Fibroblast of skin of abdomen (primary cell): Measurements from ENCODE around the gene GALR2. TPM values are rescaled to one million over a fixed set of nuclear protein-coding genes. Genes with fewer than 3 reads are reported as not detected.
"Not testable (repeated sequence)": the region's sequence is repeated elsewhere in the genome, so short reads cannot be mapped to it uniquely, and the experiment has no call there.

Source experiments
- DNase-seq: peaks from one replicate; pipeline ENCODE4 v3.0.0-alpha.2; 2013
- polyA plus RNA-seq, 2 experiments: library from polyadenylated mRNA; unstranded; fragments of 120-200 nt; gene quantifications; one replicate each; pipeline ENCODE4 v1.2.1, GENCODE V29; 2013; ENCODE audit not compliant: insufficient read length in 2 of 2

The GALR2 gene
- polyA plus RNA-seq (2013, experiment 1 of 2; ENCODE audit: insufficient read length): not detected
- not detected for polyA plus RNA-seq (2013, experiment 2 of 2; ENCODE audit: insufficient read length)

- no peak for DNase-seq
Measured at GRCh38 chr17:76074390-76075363, at the start of gene GALR2. TSS of gene GALR2 (plus strand) at chr17:76074781. CDS start at chr17:76074884, 103 bp downstream.

GRCh38 chr17:76025294-76025693 lies 49.3 kb upstream of the GALR2 start:
- DNase-seq: no peak

GRCh38 chr17:76026714-76027158 lies 47.8 kb upstream of the GALR2 start:
- DNase-seq: no peak

- DNase-seq: no peak
Measured at GRCh38 chr17:76027159-76027839, 47.3 kb upstream of the GALR2 start, which contains the start of gene EVPL. TSS of gene EVPL (minus strand) at chr17:76027306. CDS start at chr17:76027198, 108 bp downstream.

GRCh38 chr17:76032073-76032779 lies 42.4 kb upstream of the GALR2 start:
- DNase-seq: no peak

- no peak for DNase-seq
Measured at GRCh38 chr17:76032780-76033108, 41.8 kb upstream of the GALR2 start.

- no peak for DNase-seq
Measured at GRCh38 chr17:76033139-76033538, 41.4 kb upstream of the GALR2 start.

GRCh38 chr17:76034428-76035350 lies 39.9 kb upstream of the GALR2 start:
- no peak for DNase-seq

GRCh38 chr17:76036497-76037261 lies 37.9 kb upstream of the GALR2 start:
- no peak for DNase-seq

GRCh38 chr17:76038050-76038449 lies 36.5 kb upstream of the GALR2 start:
- no peak for DNase-seq

GRCh38 chr17:76039121-76039520 lies 35.5 kb upstream of the GALR2 start:
- DNase-seq: peak; percentile 29

GRCh38 chr17:76040376-76040775 lies 34.2 kb upstream of the GALR2 start:
- no peak for DNase-seq

- not testable (repeated sequence) for DNase-seq
Measured at GRCh38 chr17:76042868-76043267, 31.7 kb upstream of the GALR2 start.

- not testable (repeated sequence) for DNase-seq
Measured at GRCh38 chr17:76044475-76045007, 30.0 kb upstream of the GALR2 start.

GRCh38 chr17:76046064-76046463 lies 28.5 kb upstream of the GALR2 start:
- DNase-seq: no peak

- no peak for DNase-seq
Measured at GRCh38 chr17:76048025-76048605, 26.5 kb upstream of the GALR2 start.

GRCh38 chr17:76048711-76049110 lies 25.9 kb upstream of the GALR2 start:
- peak; percentile 31 for DNase-seq

- no peak for DNase-seq
Measured at GRCh38 chr17:76049239-76049638, 25.3 kb upstream of the GALR2 start.

- DNase-seq: no peak
Measured at GRCh38 chr17:76049836-76050537, 24.6 kb upstream of the GALR2 start.
